Endothelial cell of umbilical vein (primary cell): Measurements from ENCODE around the gene RAG1. TPM values are rescaled to one million over a fixed set of nuclear protein-coding genes. Genes with fewer than 3 reads are reported as not detected.

Source experiments
- BruUV-seq: library from RNA; stranded (reverse); fragments of 400-500 nt; replicated peaks from 2 replicates; lab custom pipeline; 2021; lab: Mats Ljungman, UMichigan
- CTCF ChIA-PET: fragments of 300-600, 350-600 bp; sonication (Branson Sonifier 250); formaldehyde crosslinking; loops from one replicate; lab custom pipeline; 2021; ENCODE audit warnings: antibody characterized with exemption, inconsistent platforms; lab: Charles Lee
- POLR2A ChIA-PET: fragments of 300-600, 350-600 bp; sonication (Branson Sonifier 250); formaldehyde crosslinking; loops from one replicate; lab custom pipeline; 2021; ENCODE audit warnings: antibody characterized with exemption, inconsistent platforms; lab: Charles Lee
- DNase-seq: peaks from one replicate; pipeline ENCODE4 v3.0.0-alpha.2; 2011; ENCODE audit warnings: low read depth, low spot score
- FAIRE-seq: peaks from 2 replicates; lab custom pipeline; 2011; peaks lifted over from hg19 to GRCh38; lab: Jason Lieb, UNC
- H2AFZ ChIP-seq: 2 replicates; pipeline ENCODE4 v1.6.0; 2012; ENCODE audit warnings: low read depth, low read length, control low read depth, inconsistent platforms
- H3K27ac ChIP-seq: 2 replicates; pipeline ENCODE4 v1.5.1; 2011; ENCODE audit warnings: low read depth, mild to moderate bottlenecking, control low read depth, low read length, moderate library complexity; ENCODE audit not compliant: insufficient read depth
- H3K27me3 ChIP-seq, 2 experiments: 2 replicates each; pipeline versions ENCODE4 v1.6.0 to v1.6.1; 2011; ENCODE audit warnings: low read length in 2 of 2, mixed read lengths in 1 of 2; ENCODE audit not compliant: control insufficient read depth in 2 of 2, insufficient read depth in 2 of 2
- H3K36me3 ChIP-seq, 2 experiments: 2 replicates in 1 of 2; 3 replicates in 1 of 2; pipeline ENCODE4 v1.5.1; 2011; ENCODE audit warnings: low read length in 2 of 2, mild to moderate bottlenecking in 1 of 2, moderate library complexity in 1 of 2; ENCODE audit not compliant: control insufficient read depth in 2 of 2, insufficient read depth in 2 of 2; ENCODE audit errors: extremely low read depth in 1 of 2
- H3K4me1 ChIP-seq: 3 replicates; pipeline ENCODE4 v1.5.1; 2011; ENCODE audit warnings: mild to moderate bottlenecking, low read length; ENCODE audit not compliant: control insufficient read depth, insufficient read depth; ENCODE audit errors: extremely low read depth
- H3K4me2 ChIP-seq: 2 replicates; pipeline ENCODE4 v1.6.1; 2011; ENCODE audit warnings: low read length, control low read depth, mixed read lengths; ENCODE audit not compliant: insufficient read depth
- H3K4me3 ChIP-seq, 3 experiments: fragments of 200-600 bp in 1 of 3; sonication (generic), shearing (Covaris generic) in 1 of 3; replicated peaks in 1 of 3; 2 replicates each; pipeline ENCODE4 v1.5.1; 2011 to 2016; ENCODE audit warnings: control low read depth in 3 of 3, low read length in 3 of 3, mild to moderate bottlenecking in 2 of 3, inconsistent platforms in 1 of 3, low read depth in 1 of 3, moderate library complexity in 1 of 3; ENCODE audit not compliant: insufficient read depth in 1 of 3
- H3K79me2 ChIP-seq: 2 replicates; pipeline ENCODE4 v1.6.0; 2012; ENCODE audit warnings: low read length, inconsistent platforms; ENCODE audit not compliant: control insufficient read depth, insufficient read depth
- H3K9ac ChIP-seq: replicated peaks from 2 replicates; pipeline ENCODE3; 2011; ENCODE audit warnings: low read length, control low read depth; ENCODE audit not compliant: insufficient read depth; ENCODE audit errors: extremely low read depth
- H3K9me1 ChIP-seq: replicated peaks from 3 replicates; pipeline ENCODE4 v1.6.0; 2011; ENCODE audit warnings: mild to moderate bottlenecking, low read length; ENCODE audit not compliant: control insufficient read depth, insufficient read depth; ENCODE audit errors: extremely low read depth
- H3K9me3 ChIP-seq: replicated peaks from 2 replicates; pipeline ENCODE4 v1.5.1; 2012; ENCODE audit warnings: low read length, inconsistent platforms; ENCODE audit not compliant: control insufficient read depth, insufficient read depth
- H4K20me1 ChIP-seq: replicated peaks from 2 replicates; pipeline ENCODE3; 2011; ENCODE audit warnings: mild to moderate bottlenecking, low read length; ENCODE audit not compliant: control insufficient read depth, insufficient read depth; ENCODE audit errors: extremely low read depth
- GATA2 ChIP-seq: IDR thresholded peaks from 2 replicates; pipeline ENCODE4 v1.7.0; 2011; ENCODE audit warnings: low read depth, mild to moderate bottlenecking, moderate library complexity, mixed read lengths, low read length; ENCODE audit not compliant: insufficient read length, insufficient read depth
- JUN ChIP-seq: IDR thresholded peaks from 2 replicates; pipeline ENCODE4 v1.6.1; 2011; ENCODE audit warnings: borderline replicate concordance, low read depth; ENCODE audit not compliant: insufficient read length, insufficient read depth
- MYC ChIP-seq: IDR thresholded peaks from one replicate; pipeline ENCODE4 v1.6.1; 2011; ENCODE audit warnings: mild to moderate bottlenecking, low read depth, low read length
- POLR2A ChIP-seq: IDR thresholded peaks from 2 replicates; pipeline ENCODE4 v1.6.1; 2012; ENCODE audit warnings: low read depth, mild to moderate bottlenecking, control low read depth, low read length
- dilution Hi-C: fragments of 300-500 bp; cut with MboI; formaldehyde crosslinking; loops from one replicate; pipeline ENCODE4 v1.15.0; 2019; ENCODE audit warnings: low sequenced_read_pairs; ENCODE audit not compliant: extremely low pct_ligation_motif_present
- intact Hi-C: fragments of 100-400 bp; cut with micrococcal nuclease; formaldehyde crosslinking; loops from one replicate; pipeline ENCODE4 v1.10.0; 2022
- polyA plus RNA-seq, 4 experiments: library from polyadenylated mRNA; depleted of rRNA in 3 of 4; stranded (reverse) in 3 of 4; unstranded in 1 of 4; fragments of >200 nt; gene quantifications; 2 replicates each; pipeline versions ENCODE4 v1.2.1 to v1.2.3, GENCODE V29; 2011 to 2012; ENCODE audit warnings: missing spikeins in 1 of 4
- total RNA-seq: library from RNA; stranded (reverse); gene quantifications from 2 replicates; pipeline ENCODE4 v1.2.3, GENCODE V29; 2021
- TF ChIP-seq, protein P1 (sequence below), 2 donors: IDR thresholded peaks; 1 replicate in 1 of 2; 2 replicates in 1 of 2; pipeline ENCODE4 v1.5.1; 2011; ENCODE audit warnings: low read length in 2 of 2, mild to moderate bottlenecking in 2 of 2, moderate library complexity in 2 of 2, control low read depth in 1 of 2, inconsistent platforms in 1 of 2, low read depth in 1 of 2; ENCODE audit not compliant: insufficient read depth in 1 of 2; ENCODE audit errors: extremely low read depth in 1 of 2

Gene RAG1
- total and polyA plus RNA-seq, 2 donors (not counting 3 experiments of a cell fraction or from before 2014, with no cell fraction given), result 0.15 to 1.2 TPM

DNA sequence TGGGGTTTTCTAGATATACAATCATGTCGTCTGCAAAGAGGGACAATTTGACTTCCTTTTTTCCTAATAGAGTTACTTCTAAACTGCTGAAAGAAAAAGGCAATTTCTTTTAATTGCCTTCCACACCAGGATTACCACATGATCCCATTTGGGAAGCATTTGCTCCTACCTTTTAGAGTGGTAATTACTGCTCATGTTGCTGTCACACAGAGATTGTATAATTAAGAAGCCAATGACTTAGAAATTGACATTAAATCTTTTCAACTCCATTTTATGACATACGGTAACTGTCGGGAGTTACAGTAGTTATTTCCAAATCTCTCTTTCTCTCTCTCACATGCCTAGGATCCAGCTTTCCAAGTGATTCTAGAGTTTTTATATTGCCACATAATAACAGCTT, 48.0 kb downstream of the RAG1 start:
- DNase-seq (no peak), FAIRE-seq (no peak)
- dilution Hi-C loops, result no loop called here
- no peak overlapping the region for H3K4me2 ChIP-seq
- H3K79me2 ChIP-seq, result no peaks in the 10 kb centered on the region
- CTCF ChIA-PET, result no interaction called here
- BruUV-seq, result no TSS peak
- no peaks in the 10 kb centered on the region for H3K36me3 ChIP-seq
- H3K9ac ChIP-seq, result no peak overlapping the region
- POLR2A ChIA-PET, result no interaction called here
- no peaks in the 10 kb centered on the region for H4K20me1 ChIP-seq
- no peak overlapping the region for H3K27ac ChIP-seq
- TF ChIP-seq GATA2 (no peak), MYC (no peak), POLR2A (no peak), JUN (no peak)
- TF ChIP-seq, protein P1, sequence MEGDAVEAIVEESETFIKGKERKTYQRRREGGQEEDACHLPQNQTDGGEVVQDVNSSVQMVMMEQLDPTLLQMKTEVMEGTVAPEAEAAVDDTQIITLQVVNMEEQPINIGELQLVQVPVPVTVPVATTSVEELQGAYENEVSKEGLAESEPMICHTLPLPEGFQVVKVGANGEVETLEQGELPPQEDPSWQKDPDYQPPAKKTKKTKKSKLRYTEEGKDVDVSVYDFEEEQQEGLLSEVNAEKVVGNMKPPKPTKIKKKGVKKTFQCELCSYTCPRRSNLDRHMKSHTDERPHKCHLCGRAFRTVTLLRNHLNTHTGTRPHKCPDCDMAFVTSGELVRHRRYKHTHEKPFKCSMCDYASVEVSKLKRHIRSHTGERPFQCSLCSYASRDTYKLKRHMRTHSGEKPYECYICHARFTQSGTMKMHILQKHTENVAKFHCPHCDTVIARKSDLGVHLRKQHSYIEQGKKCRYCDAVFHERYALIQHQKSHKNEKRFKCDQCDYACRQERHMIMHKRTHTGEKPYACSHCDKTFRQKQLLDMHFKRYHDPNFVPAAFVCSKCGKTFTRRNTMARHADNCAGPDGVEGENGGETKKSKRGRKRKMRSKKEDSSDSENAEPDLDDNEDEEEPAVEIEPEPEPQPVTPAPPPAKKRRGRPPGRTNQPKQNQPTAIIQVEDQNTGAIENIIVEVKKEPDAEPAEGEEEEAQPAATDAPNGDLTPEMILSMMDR (IDR thresholded peaks at IDR 0.05; ENCODE audit: extremely low read depth in 1 of 2, insufficient read depth in 1 of 2, low read depth in 1 of 2, low read length in 2 of 2), result no peak
- peaks cover 2% of the 10 kb centered on the region for H3K4me1 ChIP-seq
- H3K27me3 ChIP-seq, result no peaks in the 10 kb centered on the region
- intact Hi-C loops, result no loop called here
- H2AFZ ChIP-seq, result no peak overlapping the region
- no peaks in the 10 kb centered on the region for H3K9me1 ChIP-seq
- no peak overlapping the region for H3K4me3 ChIP-seq
- no peaks in the 10 kb centered on the region for H3K9me3 ChIP-seq
